ENCODE data around the gene GLUL.

The GLUL gene

GRCh38 chr1:182350839-182351238 lies 40.8 kb downstream of the GLUL start:
- no peaks in the 10 kb centered on the region for H3K27me3 ChIP-seq
- H3K9me3 ChIP-seq, result no peaks in the 10 kb centered on the region
- no peak overlapping the region for H3K4me3 ChIP-seq (ENCODE audit: low read depth in 1 of 2, low read length in 1 of 2)
- no peak overlapping the region for H3K27ac ChIP-seq
- no peaks in the 10 kb centered on the region for H3K36me3 ChIP-seq
- TF ChIP-seq, protein P1, sequence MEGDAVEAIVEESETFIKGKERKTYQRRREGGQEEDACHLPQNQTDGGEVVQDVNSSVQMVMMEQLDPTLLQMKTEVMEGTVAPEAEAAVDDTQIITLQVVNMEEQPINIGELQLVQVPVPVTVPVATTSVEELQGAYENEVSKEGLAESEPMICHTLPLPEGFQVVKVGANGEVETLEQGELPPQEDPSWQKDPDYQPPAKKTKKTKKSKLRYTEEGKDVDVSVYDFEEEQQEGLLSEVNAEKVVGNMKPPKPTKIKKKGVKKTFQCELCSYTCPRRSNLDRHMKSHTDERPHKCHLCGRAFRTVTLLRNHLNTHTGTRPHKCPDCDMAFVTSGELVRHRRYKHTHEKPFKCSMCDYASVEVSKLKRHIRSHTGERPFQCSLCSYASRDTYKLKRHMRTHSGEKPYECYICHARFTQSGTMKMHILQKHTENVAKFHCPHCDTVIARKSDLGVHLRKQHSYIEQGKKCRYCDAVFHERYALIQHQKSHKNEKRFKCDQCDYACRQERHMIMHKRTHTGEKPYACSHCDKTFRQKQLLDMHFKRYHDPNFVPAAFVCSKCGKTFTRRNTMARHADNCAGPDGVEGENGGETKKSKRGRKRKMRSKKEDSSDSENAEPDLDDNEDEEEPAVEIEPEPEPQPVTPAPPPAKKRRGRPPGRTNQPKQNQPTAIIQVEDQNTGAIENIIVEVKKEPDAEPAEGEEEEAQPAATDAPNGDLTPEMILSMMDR (IDR thresholded peaks at IDR 0.05), result no peak
- H3K4me1 ChIP-seq (ENCODE audit: control insufficient read depth in 1 of 2, insufficient read depth in 1 of 2, low read depth in 1 of 2, low read length in 1 of 2), result no peaks in the 10 kb centered on the region

DNA sequence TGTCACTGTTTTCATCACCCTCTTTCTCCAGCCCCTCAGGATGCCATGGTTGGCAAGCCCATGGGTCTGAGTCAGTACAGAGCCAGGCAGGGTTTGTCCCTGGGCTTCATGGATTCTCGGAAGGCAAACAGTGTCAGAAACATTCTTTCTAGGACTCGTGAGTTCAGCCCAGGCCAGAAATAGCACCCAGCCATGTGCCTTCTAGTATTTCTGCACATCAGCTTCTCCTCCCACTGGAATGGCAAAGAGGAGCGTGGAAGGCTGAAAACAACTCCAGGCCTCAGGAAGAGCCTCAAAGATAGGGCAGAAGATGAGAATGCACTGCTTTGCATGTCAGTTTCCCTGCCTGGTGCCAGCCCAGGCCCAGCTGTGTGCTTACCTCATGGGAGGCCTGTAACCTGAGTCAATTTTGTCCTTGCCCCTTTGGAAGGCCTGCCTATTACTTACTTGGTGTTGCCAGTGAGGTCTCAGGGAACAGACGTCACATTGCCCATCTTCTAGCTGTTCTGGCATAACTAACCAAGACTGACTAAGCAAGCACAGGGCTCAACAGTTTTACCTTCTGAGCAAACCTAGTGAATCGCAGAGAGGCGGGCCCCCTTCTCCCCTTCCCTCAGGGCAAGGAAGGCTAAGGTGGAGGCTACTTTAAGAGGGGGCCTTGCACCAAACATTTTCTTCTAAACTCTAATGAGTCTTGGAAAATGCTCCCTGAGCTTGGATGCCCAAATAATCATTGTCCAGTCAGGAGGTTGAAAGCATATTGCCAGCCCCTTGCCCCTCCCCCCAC lies 42.4 kb downstream of the GLUL start:
- H3K27me3 ChIP-seq, result no peaks in the 10 kb centered on the region
- TF ChIP-seq, protein P1 (IDR thresholded peaks at IDR 0.05), result no peak

GRCh38 chr1:182347019-182347418 lies 44.6 kb downstream of the GLUL start:
- no peaks in the 10 kb centered on the region for H3K4me1 ChIP-seq (ENCODE audit: control insufficient read depth in 1 of 2, insufficient read depth in 1 of 2, low read depth in 1 of 2, low read length in 1 of 2)

More for the DNA sequence above, 42.4 kb downstream of the GLUL start:
- no peak overlapping the region for H3K27ac ChIP-seq
- no peak overlapping the region for H3K4me3 ChIP-seq (ENCODE audit: low read depth in 1 of 2, low read length in 1 of 2)
- H3K4me1 ChIP-seq (ENCODE audit: control insufficient read depth in 1 of 2, insufficient read depth in 1 of 2, low read depth in 1 of 2, low read length in 1 of 2), result no peaks in the 10 kb centered on the region
- no peaks in the 10 kb centered on the region for H3K9me3 ChIP-seq
- no peaks in the 10 kb centered on the region for H3K36me3 ChIP-seq

DNA sequence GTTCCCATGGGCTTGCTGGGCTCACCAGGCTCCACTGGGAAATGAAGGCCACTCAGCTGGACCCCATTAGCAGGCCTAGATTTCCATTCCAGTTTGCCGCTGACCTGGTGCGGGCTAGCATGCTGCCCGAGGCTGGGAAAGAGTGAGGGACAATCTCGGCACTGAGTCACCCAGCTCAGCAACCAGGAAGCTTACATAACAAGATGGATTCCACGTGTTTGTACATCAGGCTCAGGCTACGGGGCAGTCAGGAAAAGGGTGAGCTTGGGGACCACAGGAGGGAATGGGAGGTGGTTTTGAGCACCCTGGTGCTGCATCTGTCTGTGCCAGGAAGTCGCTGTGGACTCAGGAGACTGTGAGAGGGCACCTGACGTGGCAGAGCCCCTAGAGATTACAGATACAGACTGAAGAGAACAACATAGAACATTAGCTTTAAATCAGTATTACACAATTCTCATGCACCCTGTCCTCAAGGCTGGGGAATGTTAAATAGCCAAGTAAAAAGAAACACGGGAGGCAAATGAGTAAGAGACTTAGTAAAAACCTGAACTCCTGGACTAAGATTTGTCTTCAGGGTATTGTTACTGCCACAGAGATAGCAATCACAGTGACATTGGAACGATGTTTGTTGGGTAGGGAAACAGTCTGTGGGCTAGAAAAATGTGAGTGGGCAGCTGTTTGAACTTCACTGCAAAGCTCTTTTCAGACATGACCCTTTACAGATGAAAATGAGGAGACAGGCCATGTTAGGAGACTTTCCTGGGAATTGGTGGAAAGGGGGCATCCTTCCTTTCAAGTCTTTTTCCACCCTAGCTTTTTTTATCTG lies 51.1 kb downstream of the GLUL start:
- Histone ChIP-seq H3K36me3 (no peaks in the 10 kb centered on the region), H3K4me1 (ENCODE audit: control insufficient read depth in 1 of 2, insufficient read depth in 1 of 2, low read depth in 1 of 2, low read length in 1 of 2) (peaks cover 0 to 4% of the 10 kb centered on the region in 2 experiments), H3K27ac (no peak overlapping the region), H3K4me3 (ENCODE audit: low read depth in 1 of 2, low read length in 1 of 2) (no peak overlapping the region), H3K27me3 (no peaks in the 10 kb centered on the region), H3K9me3 (no peaks in the 10 kb centered on the region)
- TF ChIP-seq, protein P1 (IDR thresholded peaks at IDR 0.05), result no peak

More at GRCh38 chr1:182347019-182347418, 44.6 kb downstream of the GLUL start:
- Histone ChIP-seq H3K4me3 (ENCODE audit: low read depth in 1 of 2, low read length in 1 of 2) (no peak overlapping the region), H3K27ac (no peak overlapping the region), H3K9me3 (no peaks in the 10 kb centered on the region), H3K27me3 (no peaks in the 10 kb centered on the region), H3K36me3 (no peaks in the 10 kb centered on the region)
- TF ChIP-seq, protein P1 (IDR thresholded peaks at IDR 0.05), result no peak

GRCh38 chr1:182339684-182340083 lies 51.9 kb downstream of the GLUL start:
- no peak overlapping the region for H3K4me3 ChIP-seq (ENCODE audit: low read depth in 1 of 2, low read length in 1 of 2)
- TF ChIP-seq, protein P1 (IDR thresholded peaks at IDR 0.05), result no peak
- no peaks in the 10 kb centered on the region for H3K9me3 ChIP-seq
- H3K27ac ChIP-seq, result no peak overlapping the region
- no peaks in the 10 kb centered on the region for H3K27me3 ChIP-seq
- H3K4me1 ChIP-seq (ENCODE audit: control insufficient read depth in 1 of 2, insufficient read depth in 1 of 2, low read depth in 1 of 2, low read length in 1 of 2), result peaks cover 0 to 4% of the 10 kb centered on the region in 2 experiments
- no peaks in the 10 kb centered on the region for H3K36me3 ChIP-seq
